Tibial artery (tissue), 4 donors: ENCODE results near the gene NFKBIE.

ENCODE experiments used
- DNase-seq, 2 donors: peaks; one replicate each; pipeline ENCODE4 v3.0.0-alpha.2; 2019
- H3K27ac ChIP-seq, 2 donors: fragments of 200-600 bp; sonication (generic) in 1 of 2; 1 replicate in 1 of 2; 2 replicates in 1 of 2; pipeline ENCODE4 v1.5.1; 2018 to 2019; ENCODE audit warnings: mild to moderate bottlenecking in 1 of 2
- H3K27me3 ChIP-seq, 2 donors: fragments of 200-600 bp; sonication (generic) in 1 of 2; one replicate each; pipeline versions ENCODE4 v1.5.1 to v1.6.0; 2016 to 2019
- H3K36me3 ChIP-seq, 3 donors: fragments of 200-600 bp; sonication (generic) in 2 of 3; one replicate each; pipeline ENCODE4 v1.5.1; 2016 to 2019; ENCODE audit warnings: mild to moderate bottlenecking in 2 of 3
- H3K4me1 ChIP-seq, 4 donors: fragments of 200-600 bp; sonication (generic) in 2 of 4; 1 replicate in 3 of 4; 2 replicates in 1 of 4; pipeline ENCODE4 v1.5.1; 2016 to 2019
- H3K4me3 ChIP-seq, 2 donors: fragments of 200-600 bp; sonication (generic) in 1 of 2; 1 replicate in 1 of 2; 2 replicates in 1 of 2; pipeline ENCODE4 v1.5.1; 2018 to 2019; ENCODE audit warnings: mild to moderate bottlenecking in 2 of 2
- H3K9me3 ChIP-seq, 3 donors: fragments of 200-600 bp; sonication (generic) in 1 of 3; one replicate each; pipeline ENCODE4 v1.5.1; 2016 to 2019
- intact Hi-C: fragments of 100-400 bp; cut with DNase I; formaldehyde crosslinking; loops from one replicate; pipeline ENCODE4 v1.15.0; 2023; ENCODE audit warnings: low total_unique reads
- TF ChIP-seq, protein P1 (sequence below), 2 experiments: fragments of 200-600 bp in 1 of 2; fragments of 450-650 bp in 1 of 2; IDR thresholded peaks; one replicate each; pipeline ENCODE4 v1.5.1; 2017 to 2019; ENCODE audit warnings: antibody characterized with exemption in 2 of 2, mild to moderate bottlenecking in 1 of 2, moderate library complexity in 1 of 2

The NFKBIE gene

DNA sequence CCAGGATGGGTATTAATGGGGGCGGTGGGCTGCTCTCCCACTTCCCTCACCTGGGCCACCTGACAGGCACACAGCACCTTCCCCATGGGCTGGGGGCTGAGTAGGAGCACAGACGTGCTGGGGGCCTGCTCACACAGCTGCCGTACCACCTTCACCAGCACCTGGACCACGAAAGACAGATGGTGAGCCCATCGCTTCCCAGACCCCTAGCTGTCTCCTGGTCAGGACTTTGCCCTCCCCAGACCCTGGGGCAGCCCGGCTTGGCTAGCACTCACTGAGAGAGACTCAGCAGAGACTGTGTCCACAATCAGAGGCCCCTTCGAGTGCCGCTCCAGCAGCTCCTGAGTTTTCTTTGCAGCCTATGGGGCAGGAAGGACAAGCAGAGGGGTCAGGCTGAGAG, 35.8 kb upstream of the NFKBIE start:
- Histone ChIP-seq H3K9me3 (no peaks in the 10 kb centered on the region), H3K27ac (no peak overlapping the region), H3K4me1 (peaks cover 0 to 16% (median 12%) of the 10 kb centered on the region in 4 donors), H3K36me3 (peaks cover 40 to 61% (median 59%) of the 10 kb centered on the region in 3 donors), H3K27me3 (peaks cover 0 to 25% of the 10 kb centered on the region in 2 donors), H3K4me3 (no peak overlapping the region)
- TF ChIP-seq, protein P1, sequence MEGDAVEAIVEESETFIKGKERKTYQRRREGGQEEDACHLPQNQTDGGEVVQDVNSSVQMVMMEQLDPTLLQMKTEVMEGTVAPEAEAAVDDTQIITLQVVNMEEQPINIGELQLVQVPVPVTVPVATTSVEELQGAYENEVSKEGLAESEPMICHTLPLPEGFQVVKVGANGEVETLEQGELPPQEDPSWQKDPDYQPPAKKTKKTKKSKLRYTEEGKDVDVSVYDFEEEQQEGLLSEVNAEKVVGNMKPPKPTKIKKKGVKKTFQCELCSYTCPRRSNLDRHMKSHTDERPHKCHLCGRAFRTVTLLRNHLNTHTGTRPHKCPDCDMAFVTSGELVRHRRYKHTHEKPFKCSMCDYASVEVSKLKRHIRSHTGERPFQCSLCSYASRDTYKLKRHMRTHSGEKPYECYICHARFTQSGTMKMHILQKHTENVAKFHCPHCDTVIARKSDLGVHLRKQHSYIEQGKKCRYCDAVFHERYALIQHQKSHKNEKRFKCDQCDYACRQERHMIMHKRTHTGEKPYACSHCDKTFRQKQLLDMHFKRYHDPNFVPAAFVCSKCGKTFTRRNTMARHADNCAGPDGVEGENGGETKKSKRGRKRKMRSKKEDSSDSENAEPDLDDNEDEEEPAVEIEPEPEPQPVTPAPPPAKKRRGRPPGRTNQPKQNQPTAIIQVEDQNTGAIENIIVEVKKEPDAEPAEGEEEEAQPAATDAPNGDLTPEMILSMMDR (IDR thresholded peaks at IDR 0.05), result no peak
- intact Hi-C loops, result no loop called here
- peak in 1 of 2 donors; percentile 39 for DNase-seq

DNA sequence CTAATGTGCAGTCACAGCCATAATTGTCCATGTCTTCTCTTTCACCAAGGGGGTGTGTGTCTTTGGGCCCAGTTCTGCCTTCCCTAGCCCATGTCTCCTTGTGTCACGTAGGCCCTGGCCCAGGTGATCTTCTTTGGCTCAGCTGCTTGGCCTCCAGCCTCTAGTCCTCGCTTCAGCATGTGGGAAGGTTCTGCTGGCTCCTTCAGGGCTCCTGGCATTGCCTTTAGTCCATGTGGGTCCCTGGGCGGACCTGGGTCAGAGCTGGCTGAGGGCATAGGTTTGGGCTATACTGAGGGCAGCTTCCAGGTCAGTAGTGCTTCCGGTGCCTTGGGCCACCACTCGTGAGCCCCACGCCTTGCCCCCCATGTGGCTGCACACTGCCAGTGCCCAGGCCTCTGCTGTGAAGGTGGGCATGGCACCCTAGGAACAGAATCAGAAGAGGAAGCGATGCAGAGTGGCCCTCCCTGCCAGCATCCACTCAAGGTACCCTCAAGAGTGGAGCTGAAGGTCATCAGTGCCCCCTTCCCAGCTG, 35.0 kb upstream of the NFKBIE start:
- TF ChIP-seq, protein P1 (IDR thresholded peaks at IDR 0.05), result no peak
- peak in 1 of 2 donors; percentile 59 for DNase-seq
- H3K4me3 ChIP-seq, result no peak overlapping the region
- H3K9me3 ChIP-seq, result no peaks in the 10 kb centered on the region
- H3K27me3 ChIP-seq, result peaks cover 0 to 32% of the 10 kb centered on the region in 2 donors
- intact Hi-C loops, result no loop called here
- H3K27ac ChIP-seq, result no peak overlapping the region
- H3K36me3 ChIP-seq, result peaks cover 40 to 54% (median 51%) of the 10 kb centered on the region in 3 donors
- H3K4me1 ChIP-seq, result peaks cover 0 to 16% (median 12%) of the 10 kb centered on the region in 4 donors

DNA sequence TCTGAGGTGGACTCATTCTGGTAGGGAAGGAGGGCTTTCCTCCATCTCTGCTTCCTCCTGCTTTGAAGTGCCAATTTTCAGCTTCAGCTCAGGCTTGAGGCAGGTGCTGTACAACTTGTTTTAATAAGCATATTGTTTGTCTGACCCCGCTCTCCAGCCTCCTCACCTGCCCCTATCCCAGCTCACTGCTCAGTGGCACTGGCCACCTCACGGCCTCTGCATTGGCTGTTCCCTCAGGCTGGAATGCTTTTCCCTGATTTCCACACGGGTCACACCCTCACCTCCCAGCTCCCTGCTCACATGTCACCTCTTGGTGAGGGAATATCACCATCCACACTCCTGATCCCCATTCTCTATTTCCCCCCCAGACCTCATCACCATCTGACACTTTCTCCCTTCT, 33.5 kb upstream of the NFKBIE start:
- TF ChIP-seq, protein P1 (IDR thresholded peaks at IDR 0.05), result no peak
- H3K27ac ChIP-seq, result no peak overlapping the region
- no peak overlapping the region for H3K4me3 ChIP-seq
- peaks cover 0 to 46% of the 10 kb centered on the region in 2 donors for H3K27me3 ChIP-seq
- no peaks in the 10 kb centered on the region for H3K9me3 ChIP-seq
- intact Hi-C loops, result no loop called here
- DNase-seq, result no peak
- H3K36me3 ChIP-seq, result peaks cover 29 to 39% (median 38%) of the 10 kb centered on the region in 3 donors
- peaks cover 0 to 16% (median 12%) of the 10 kb centered on the region in 4 donors for H3K4me1 ChIP-seq

DNA sequence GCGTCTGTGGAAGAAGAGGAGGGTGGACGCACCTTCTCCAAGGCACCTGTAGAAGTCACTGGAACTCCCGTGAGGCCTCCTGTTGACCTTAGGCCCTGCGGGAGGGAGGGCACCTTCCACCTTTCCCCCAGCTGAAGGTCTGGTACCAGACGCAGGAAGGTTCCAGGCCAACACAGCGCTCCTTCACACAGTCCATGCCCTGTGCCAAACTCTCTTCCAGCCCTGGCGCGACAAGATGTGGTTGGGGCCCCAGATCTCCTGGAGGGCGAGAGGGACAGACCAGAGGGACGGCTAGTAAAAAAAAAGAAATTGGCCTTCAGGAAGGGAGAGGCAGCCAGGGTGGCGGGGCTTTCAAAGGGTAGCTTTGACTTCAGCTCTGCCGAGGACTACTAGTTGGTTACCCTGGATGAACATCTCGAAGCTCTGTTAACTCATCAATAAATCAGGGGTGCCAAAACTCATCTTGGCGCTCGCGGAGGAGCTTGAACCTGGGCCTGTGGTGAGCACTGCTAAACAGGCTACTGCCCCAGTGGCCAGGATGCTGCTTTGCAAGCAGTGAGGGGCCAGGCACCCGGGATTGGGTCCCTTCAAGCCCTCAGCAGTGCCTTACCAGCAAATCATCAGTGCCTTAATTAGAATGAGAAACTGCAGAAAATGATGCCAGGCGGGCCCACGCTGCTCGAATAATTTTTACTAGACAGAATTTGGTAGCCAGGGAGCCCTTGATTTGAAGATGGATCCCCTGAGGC, 32.9 kb upstream of the NFKBIE start:
- intact Hi-C loops, result no loop called here
- TF ChIP-seq, protein P1 (IDR thresholded peaks at IDR 0.05), result no peak
- Histone ChIP-seq H3K4me1 (peaks cover 0 to 16% (median 12%) of the 10 kb centered on the region in 4 donors), H3K9me3 (no peaks in the 10 kb centered on the region), H3K36me3 (peaks cover 23 to 32% (median 32%) of the 10 kb centered on the region in 3 donors), H3K27ac (no peak overlapping the region), H3K4me3 (no peak overlapping the region), H3K27me3 (peaks cover 0 to 52% of the 10 kb centered on the region in 2 donors)
- DNase-seq, result no peak

DNA sequence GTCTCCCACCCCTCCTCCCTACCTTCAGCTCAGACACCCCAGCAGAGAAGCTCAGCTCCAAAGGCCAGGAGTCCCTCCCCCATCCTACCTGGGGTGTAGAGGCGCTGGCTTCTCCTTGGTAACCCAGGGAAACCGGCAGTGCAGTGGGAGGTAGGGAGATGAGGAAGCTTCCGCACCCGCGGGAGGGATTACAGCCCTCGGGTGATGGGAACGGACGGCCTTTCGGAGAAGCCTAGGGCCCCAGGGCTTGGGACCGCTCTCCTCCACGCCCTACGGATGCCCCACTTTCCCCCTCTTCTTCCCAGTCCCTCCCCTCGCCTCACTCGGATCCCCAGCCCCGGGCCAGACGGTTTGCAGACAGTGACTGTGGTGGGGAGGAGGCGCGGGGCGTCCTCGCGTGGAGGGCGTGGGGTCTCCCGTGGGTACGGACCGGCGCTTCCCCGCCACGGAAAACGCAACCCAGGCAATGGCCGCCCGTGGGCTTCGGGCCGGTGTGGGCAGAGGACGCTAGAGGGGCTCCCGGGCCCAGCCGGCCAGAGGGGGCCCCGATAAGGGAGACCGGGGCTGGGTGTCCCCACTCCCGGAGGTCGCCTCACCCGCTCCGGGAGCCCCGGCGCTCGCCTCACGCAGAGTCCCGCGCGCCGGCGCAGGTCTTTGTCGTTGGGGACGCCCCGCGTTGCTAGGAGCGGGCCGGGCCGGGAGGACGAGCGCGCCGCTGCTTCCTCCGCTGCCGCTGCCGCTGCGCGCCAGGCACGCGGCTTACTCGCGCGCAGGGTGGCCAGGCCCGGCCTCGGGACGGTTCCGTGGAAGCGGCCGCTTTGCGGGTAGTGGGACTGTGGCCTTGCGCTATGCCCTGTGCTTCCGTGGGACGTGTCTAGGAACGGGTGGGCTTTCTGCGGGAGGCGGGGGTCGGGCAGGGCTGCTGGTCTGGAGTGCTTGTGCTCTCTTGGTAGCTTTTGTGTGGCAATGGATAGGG, 32.0 kb upstream of the NFKBIE start:
- H3K4me1 ChIP-seq, result peaks cover 0 to 16% (median 12%) of the 10 kb centered on the region in 4 donors
- no peak overlapping the region for H3K27ac ChIP-seq
- intact Hi-C loops, result no loop called here
- peaks cover 0 to 61% of the 10 kb centered on the region in 2 donors for H3K27me3 ChIP-seq
- DNase-seq, result no peak
- H3K36me3 ChIP-seq, result peaks cover 17 to 23% (median 23%) of the 10 kb centered on the region in 3 donors
- TF ChIP-seq, protein P1 (IDR thresholded peaks at IDR 0.05), result no peak
- peak overlapping the region; percentile 22 to 54 for H3K4me3 ChIP-seq
- no peaks in the 10 kb centered on the region for H3K9me3 ChIP-seq
